Right cardiac atrium (tissue), 5 donors: ENCODE results near the gene ELMO3. TPM values are rescaled to one million over a fixed set of nuclear protein-coding genes. Genes with fewer than 3 reads are reported as not detected.

ENCODE experiments used
- ATAC-seq, 2 donors: fragments of 200-7000 bp; cut with Tn5 transposase; one replicate each; pipeline versions ENCODE4 v1.8.0 to v1.9.1; 2020; ENCODE audit warnings: moderate library complexity in 2 of 2, mild to moderate bottlenecking in 1 of 2
- DNase-seq, 3 donors: peaks; one replicate each; pipeline ENCODE4 v3.0.0-alpha.2; 2020
- H3K27ac ChIP-seq: one replicate; pipeline ENCODE4 v1.5.1; 2013; ENCODE audit warnings: mild to moderate bottlenecking, low read length, control low read depth, moderate library complexity
- H3K27me3 ChIP-seq: one replicate; pipeline ENCODE4 v1.6.1; 2013; ENCODE audit not compliant: control insufficient read depth, insufficient read depth
- H3K4me1 ChIP-seq: one replicate; pipeline ENCODE4 v1.6.1; 2013; ENCODE audit warnings: low read length; ENCODE audit not compliant: control insufficient read depth, insufficient read depth
- H3K4me3 ChIP-seq: one replicate; pipeline ENCODE4 v1.5.1; 2013; ENCODE audit warnings: low read length, control low read depth
- H3K9me3 ChIP-seq: one replicate; pipeline ENCODE4 v1.6.1; 2013; ENCODE audit warnings: low read length; ENCODE audit not compliant: control insufficient read depth
- WGBS: extraction: QIAGEN DNeasy Blood & Tissue Kit; methylation state at CpG from one replicate; pipeline ENCODE4 v1.1.7; 2013; 5-methylcytosine and 5-hydroxymethylcytosine counted together
- intact Hi-C, 4 donors: fragments of 100-400 bp; cut with DNase I; formaldehyde crosslinking; loops; one replicate each; pipeline versions ENCODE4 v1.11.0 to v1.14.0; 2022 to 2023
- polyA plus RNA-seq: library from polyadenylated mRNA; stranded (reverse); fragments of 200-250 nt; gene quantifications from one replicate; pipeline ENCODE4 v1.2.3, GENCODE V29; 2013
- total RNA-seq, 4 donors: library from RNA; stranded (reverse); fragmentation: NEBNext Ultra II Directional; extraction: Animal tissue kit (Norgen Biotek cat#: 25700); gene quantifications; one replicate each; pipeline ENCODE4 v1.2.1, GENCODE V29; 2021
- donor health status: healthy with polysubstance abuse.
- donor health status: DM: no; HTN: yes; CAD: no.
- donor health status: DM: no; HTN: no; CAD: no.
- donor health status: DM: no; HTN: yes; CAD: no; lungs with severe emphysema.
- donor health status: DM: yes; HTN: yes; CAD: no.

Gene ELMO3
- total and polyA plus RNA-seq, 5 donors = 0.51 to 0.85 (median 0.74) TPM

- peak overlapping the region; percentile 29 for H3K4me3 ChIP-seq
- intact Hi-C loops = no loop called here
- peaks cover 2% of the 10 kb centered on the region for H3K4me1 ChIP-seq
- 11% methylated on average over 59 of the region's 59 CpGs for WGBS
- DNase-seq = peak in 1 of 3 donors; percentile 79
- no peaks in the 10 kb centered on the region for H3K27me3 ChIP-seq
- peak; percentile 2 to 9 for ATAC-seq
- H3K27ac ChIP-seq = peak overlapping the region; percentile 86
- no peaks in the 10 kb centered on the region for H3K9me3 ChIP-seq
Observed at GRCh38 chr16:67184453-67184994, 14.4 kb upstream of the ELMO3 start.

GRCh38 chr16:67184995-67185650 is 13.8 kb upstream of the ELMO3 start:
- intact Hi-C loops = no loop called here
- peaks cover 2% of the 10 kb centered on the region for H3K4me1 ChIP-seq
- H3K27me3 ChIP-seq = no peaks in the 10 kb centered on the region
- 17% methylated on average over 43 of the region's 43 CpGs for WGBS
- H3K9me3 ChIP-seq = no peaks in the 10 kb centered on the region
- peak; percentile 55 to 56 for ATAC-seq
- peak; percentile 95 to 98 (median 97) for DNase-seq
- H3K27ac ChIP-seq = no peak overlapping the region
- H3K4me3 ChIP-seq = no peak overlapping the region

- no peaks in the 10 kb centered on the region for H3K9me3 ChIP-seq
- intact Hi-C loops = no loop called here
- WGBS = 8% methylated on average over 12 of the region's 12 CpGs
- no peak overlapping the region for H3K27ac ChIP-seq
- H3K4me3 ChIP-seq = no peak overlapping the region
- DNase-seq = no peak
- peaks cover 2% of the 10 kb centered on the region for H3K4me1 ChIP-seq
- ATAC-seq = no peak
- H3K27me3 ChIP-seq = no peaks in the 10 kb centered on the region
Observed at GRCh38 chr16:67185651-67186134, 13.2 kb upstream of the ELMO3 start.

- H3K9me3 ChIP-seq = no peaks in the 10 kb centered on the region
- peak in 1 of 3 donors; percentile 33 for DNase-seq
- no peaks in the 10 kb centered on the region for H3K27me3 ChIP-seq
- no peak overlapping the region for H3K27ac ChIP-seq
- H3K4me1 ChIP-seq = peaks cover 3% of the 10 kb centered on the region
- 42% methylated on average over 5 of the region's 5 CpGs for WGBS
- intact Hi-C loops = no loop called here
- no peak overlapping the region for H3K4me3 ChIP-seq
- no peak for ATAC-seq
Observed at GRCh38 chr16:67186550-67186950, 12.4 kb upstream of the ELMO3 start.

- Histone ChIP-seq H3K4me1 (peaks cover 3% of the 10 kb centered on the region), H3K9me3 (no peaks in the 10 kb centered on the region), H3K4me3 (no peak overlapping the region), H3K27ac (no peak overlapping the region), H3K27me3 (no peaks in the 10 kb centered on the region)
- ATAC-seq = no peak
- WGBS = 81% methylated on average over 26 of the region's 26 CpGs
- DNase-seq = peak in 1 of 3 donors; percentile 66
- intact Hi-C loops = no loop called here
Observed at GRCh38 chr16:67187175-67187890, 11.6 kb upstream of the ELMO3 start.

- ATAC-seq (no peak), DNase-seq (no peak)
- no peak overlapping the region for H3K4me3 ChIP-seq
- intact Hi-C loops = no loop called here
- no peaks in the 10 kb centered on the region for H3K27me3 ChIP-seq
- peaks cover 7% of the 10 kb centered on the region for H3K4me1 ChIP-seq
- no peaks in the 10 kb centered on the region for H3K9me3 ChIP-seq
- no peak overlapping the region for H3K27ac ChIP-seq
- WGBS = 66% methylated on average over 4 of the region's 4 CpGs
Observed at GRCh38 chr16:67188323-67188722, 10.6 kb upstream of the ELMO3 start.

GRCh38 chr16:67188798-67189197 is 10.1 kb upstream of the ELMO3 start:
- 92% methylated on average over 15 of the region's 15 CpGs for WGBS
- Histone ChIP-seq H3K27ac (no peak overlapping the region), H3K9me3 (no peaks in the 10 kb centered on the region), H3K4me1 (peaks cover 7% of the 10 kb centered on the region), H3K27me3 (no peaks in the 10 kb centered on the region), H3K4me3 (no peak overlapping the region)
- ATAC-seq = no peak
- intact Hi-C loops = no loop called here
- peak in 1 of 3 donors; percentile 53 for DNase-seq

- intact Hi-C loops = loop anchor here in 1 of 4 donors (5.0 kb wide), 1 partner anchor 37 kb away; the partner anchor contains the start of gene TMEM208
- WGBS = 29% methylated on average over 6 of the region's 6 CpGs
- peak within 1 kb of the TSS; percentile 5 for H3K27ac ChIP-seq
- no peaks in the 10 kb centered on the region for H3K9me3 ChIP-seq
- H3K4me3 ChIP-seq = peak within 1 kb of the TSS; percentile 21
- no peaks in the 10 kb centered on the region for H3K27me3 ChIP-seq
- ATAC-seq (no peak), DNase-seq (peak in 1 of 3 donors; percentile 30)
- H3K4me1 ChIP-seq = peaks cover 5% of the 10 kb centered on the region
Observed at GRCh38 chr16:67190041-67190440, 8.9 kb upstream of the ELMO3 start, which contains the start of gene EXOC3L1. Gene EXOC3L1 (minus strand): TSS chr16:67190136. CDS start chr16:67189676, 460 bp downstream.

GRCh38 chr16:67190448-67191399 is 8.2 kb upstream of the ELMO3 start:
- WGBS = 66% methylated on average over 13 of the region's 13 CpGs
- Histone ChIP-seq H3K27ac (peak overlapping the region; percentile 5), H3K27me3 (no peaks in the 10 kb centered on the region), H3K9me3 (no peaks in the 10 kb centered on the region), H3K4me3 (peak overlapping the region; percentile 21), H3K4me1 (peaks cover 5% of the 10 kb centered on the region)
- intact Hi-C loops = loop anchor here in 1 of 4 donors (5.0 kb wide), 1 partner anchor 37 kb away; the partner anchor contains the start of gene TMEM208
- no peak for ATAC-seq
- no peak for DNase-seq

- Histone ChIP-seq H3K27me3 (no peaks in the 10 kb centered on the region), H3K4me3 (peak overlapping the region; percentile 5), H3K4me1 (peaks cover 5% of the 10 kb centered on the region), H3K27ac (no peak overlapping the region), H3K9me3 (no peaks in the 10 kb centered on the region)
- intact Hi-C loops = loop anchor here in 1 of 4 donors (5.0 kb wide), 1 partner anchor 36 kb away; the partner anchor contains the start of gene TMEM208
- WGBS = 26% methylated on average over 9 of the region's 9 CpGs
- ATAC-seq (peak in 1 of 2 donors; percentile 2), DNase-seq (no peak)
Observed at GRCh38 chr16:67191411-67191994, 7.4 kb upstream of the ELMO3 start.
